GM12865 (cell line): Measurements from ENCODE around the gene MCF2L.

Experiments
- DNase-seq: peaks from one replicate; pipeline ENCODE4 v3.0.0; 2010; ENCODE audit warnings: low read depth
- H3K4me3 ChIP-seq: 2 replicates; pipeline ENCODE4 v1.5.1; 2011; ENCODE audit warnings: mild to moderate bottlenecking, low read depth, low read length, control low read depth
- CTCF ChIP-seq: IDR thresholded peaks from 2 replicates; pipeline ENCODE4 v1.5.1; 2011; ENCODE audit warnings: low read length, control low read depth, low read depth, inconsistent platforms; ENCODE audit not compliant: insufficient read depth; ENCODE audit errors: missing control alignments

The MCF2L gene

GRCh38 chr13:113022745-113023574 is 53.9 kb downstream of the MCF2L start:
- H3K4me3 ChIP-seq = no peak overlapping the region
- no peak for TF ChIP-seq CTCF
- DNase-seq = no peak

- TF ChIP-seq CTCF = no peak
- DNase-seq = no peak
- no peak overlapping the region for H3K4me3 ChIP-seq
Measured at GRCh38 chr13:113023694-113024430, 54.8 kb downstream of the MCF2L start.

- H3K4me3 ChIP-seq = no peak overlapping the region
- no peak for DNase-seq
- no peak for TF ChIP-seq CTCF
Measured at GRCh38 chr13:113024466-113024865, 55.5 kb downstream of the MCF2L start.

GRCh38 chr13:113026391-113026910 is 57.4 kb downstream of the MCF2L start:
- H3K4me3 ChIP-seq = no peak overlapping the region
- no peak for DNase-seq
- no peak for TF ChIP-seq CTCF

GRCh38 chr13:113027095-113027494 is 58.1 kb downstream of the MCF2L start:
- TF ChIP-seq CTCF = no peak
- no peak for DNase-seq
- no peak overlapping the region for H3K4me3 ChIP-seq

GRCh38 chr13:113027566-113027965 is 58.6 kb downstream of the MCF2L start:
- H3K4me3 ChIP-seq = no peak overlapping the region
- no peak for DNase-seq
- TF ChIP-seq CTCF = no peak
